Right lobe of liver (tissue), 4 donors: ENCODE data around the gene HRK.

ENCODE experiments used
- POLR2A ChIP-seq: fragments of 450-650 bp; IDR thresholded peaks from one replicate; pipeline ENCODE4 v1.6.1; 2017; ENCODE audit warnings: antibody characterized with exemption, mild to moderate bottlenecking
- TF ChIP-seq, protein P1 (sequence below), 4 donors: fragments of 200-600 bp in 3 of 4; fragments of 450-650 bp in 1 of 4; IDR thresholded peaks; one replicate each; pipeline versions ENCODE4 v1.5.1 to v1.8.0; 2016 to 2022; ENCODE audit warnings: antibody characterized with exemption in 4 of 4, mild to moderate bottlenecking in 2 of 4
- donor health status: DM: no; HTN: no; CAD: no.
- donor health status: DM: no; HTN: no; CAD: no.
- donor health status: DM: no; HTN: yes; CAD: no.

DNA sequence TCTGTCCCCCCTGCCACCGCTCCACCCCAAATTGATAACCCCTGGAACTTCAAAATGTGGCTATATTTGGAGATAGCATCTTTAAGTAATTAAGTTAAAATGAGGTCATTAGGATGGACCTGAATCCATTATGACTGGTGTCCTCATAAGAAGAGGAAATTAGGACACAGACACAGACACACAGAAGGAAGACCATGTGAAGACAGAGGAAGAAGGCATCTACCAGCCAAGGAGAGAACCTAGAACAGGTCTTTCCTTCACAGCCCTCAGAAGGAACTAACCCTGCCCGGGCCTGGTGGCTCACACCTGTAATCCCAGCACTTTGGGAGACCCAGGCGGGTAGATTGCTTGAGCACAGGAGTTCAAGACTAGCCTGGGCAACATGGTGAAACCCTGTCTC, 3.6 kb upstream of the HRK start:
- TF ChIP-seq, protein P1, sequence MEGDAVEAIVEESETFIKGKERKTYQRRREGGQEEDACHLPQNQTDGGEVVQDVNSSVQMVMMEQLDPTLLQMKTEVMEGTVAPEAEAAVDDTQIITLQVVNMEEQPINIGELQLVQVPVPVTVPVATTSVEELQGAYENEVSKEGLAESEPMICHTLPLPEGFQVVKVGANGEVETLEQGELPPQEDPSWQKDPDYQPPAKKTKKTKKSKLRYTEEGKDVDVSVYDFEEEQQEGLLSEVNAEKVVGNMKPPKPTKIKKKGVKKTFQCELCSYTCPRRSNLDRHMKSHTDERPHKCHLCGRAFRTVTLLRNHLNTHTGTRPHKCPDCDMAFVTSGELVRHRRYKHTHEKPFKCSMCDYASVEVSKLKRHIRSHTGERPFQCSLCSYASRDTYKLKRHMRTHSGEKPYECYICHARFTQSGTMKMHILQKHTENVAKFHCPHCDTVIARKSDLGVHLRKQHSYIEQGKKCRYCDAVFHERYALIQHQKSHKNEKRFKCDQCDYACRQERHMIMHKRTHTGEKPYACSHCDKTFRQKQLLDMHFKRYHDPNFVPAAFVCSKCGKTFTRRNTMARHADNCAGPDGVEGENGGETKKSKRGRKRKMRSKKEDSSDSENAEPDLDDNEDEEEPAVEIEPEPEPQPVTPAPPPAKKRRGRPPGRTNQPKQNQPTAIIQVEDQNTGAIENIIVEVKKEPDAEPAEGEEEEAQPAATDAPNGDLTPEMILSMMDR (IDR thresholded peaks at IDR 0.05), result no peak
- TF ChIP-seq POLR2A, result no peak
